Measurements from ENCODE around the gene GDNF. TPM values are rescaled to one million over a fixed set of nuclear protein-coding genes. Genes with fewer than 3 reads are reported as not detected.

GDNF gene
- total RNA-seq, 1 experiment from 2014 or later = not detected

- no peaks in the 10 kb centered on the region for H3K36me3 ChIP-seq (ENCODE audit: control insufficient read depth, insufficient read depth, low read length)
- no TSS peak for BruUV-seq (replicated peaks)
- TF ChIP-seq REST (IDR thresholded peaks at IDR 0.05; ENCODE audit: insufficient read depth in 1 of 2, low read depth in 2 of 2, low read length in 1 of 2) (no peak), SIN3A (IDR thresholded peaks at IDR 0.05; ENCODE audit: borderline replicate concordance, insufficient read depth, low read depth, low read length) (no peak), CTCF (IDR thresholded peaks at IDR 0.05) (no peak), POLR2AphosphoS5 (IDR thresholded peaks at IDR 0.05; ENCODE audit: low read depth, low read length) (no peak)
- POLR2A ChIA-PET = no interaction called here
- H3K27me3 ChIP-seq (ENCODE audit: control insufficient read depth, insufficient read depth, low read length) = peaks cover 10% of the 10 kb centered on the region
- no peak for DNase-seq (ENCODE audit: low read depth, low spot score)
- no peak overlapping the region for H3K4me3 ChIP-seq (ENCODE audit: low read depth in 2 of 2, low read length in 2 of 2)
- no peaks in the 10 kb centered on the region for H3K9me3 ChIP-seq (ENCODE audit: control insufficient read depth, insufficient read depth, low read depth, low read length)
- no peak overlapping the region for H3K27ac ChIP-seq (ENCODE audit: low read length)
- CTCF ChIA-PET = no interaction called here
- H3K4me1 ChIP-seq (ENCODE audit: control insufficient read depth, insufficient read depth, low read length) = no peaks in the 10 kb centered on the region
- no peak for ATAC-seq
- intact Hi-C loops (cut with micrococcal nuclease; ENCODE audit: unreplicated experiment) = no loop called here
- in situ Hi-C loops (cut with HindIII; ENCODE audit: low pct_unique_long_range_greater_than_20kb, low sequenced_read_pairs) = no loop called here
These were observed 15.6 kb upstream of the GDNF start for GRCh38 chr5:37855438-37855837.

- POLR2A ChIA-PET = no interaction called here
- Histone ChIP-seq H3K4me1 (ENCODE audit: control insufficient read depth, insufficient read depth, low read length) (no peaks in the 10 kb centered on the region), H3K9me3 (ENCODE audit: control insufficient read depth, insufficient read depth, low read depth, low read length) (no peaks in the 10 kb centered on the region), H3K4me3 (ENCODE audit: low read depth in 2 of 2, low read length in 2 of 2) (peak overlapping the region in 1 of 2 experiments; percentile 4; a peak in 1 of 4 replicates), H3K27ac (ENCODE audit: low read length) (no peak overlapping the region), H3K27me3 (ENCODE audit: control insufficient read depth, insufficient read depth, low read length) (peaks cover 10% of the 10 kb centered on the region), H3K36me3 (ENCODE audit: control insufficient read depth, insufficient read depth, low read length) (no peaks in the 10 kb centered on the region)
- intact Hi-C loops (cut with micrococcal nuclease; ENCODE audit: unreplicated experiment) (no loop called here), in situ Hi-C loops (cut with HindIII; ENCODE audit: low pct_unique_long_range_greater_than_20kb, low sequenced_read_pairs) (no loop called here)
- no TSS peak for BruUV-seq (replicated peaks)
- ATAC-seq (no peak), DNase-seq (ENCODE audit: low read depth, low spot score) (no peak)
- no peak for TF ChIP-seq CTCF (IDR thresholded peaks at IDR 0.05)
- TF ChIP-seq POLR2AphosphoS5 (IDR thresholded peaks at IDR 0.05; ENCODE audit: low read depth, low read length) = no peak
- no peak for TF ChIP-seq TCF7L2 (IDR thresholded peaks at IDR 0.05; ENCODE audit: low read depth, low read length)
- TF ChIP-seq REST (IDR thresholded peaks at IDR 0.05; ENCODE audit: insufficient read depth in 1 of 2, low read depth in 2 of 2, low read length in 1 of 2) = no peak
- TF ChIP-seq SIN3A (IDR thresholded peaks at IDR 0.05; ENCODE audit: borderline replicate concordance, insufficient read depth, low read depth, low read length) = no peak
- CTCF ChIA-PET = no interaction called here
These were observed 11.5 kb upstream of the GDNF start for GRCh38 chr5:37851305-37851704.

All from Panc1 (cell line).